Endothelial cell of umbilical vein (primary cell): ENCODE measurements around the gene LAMC1.

Experiments used
- CTCF ChIP-seq, 2 donors: IDR thresholded peaks; 1 replicate in 1 of 2; 2 replicates in 1 of 2; pipeline ENCODE4 v1.5.1; 2011; ENCODE audit warnings: low read length in 2 of 2, mild to moderate bottlenecking in 2 of 2, moderate library complexity in 2 of 2, control low read depth in 1 of 2, inconsistent platforms in 1 of 2, low read depth in 1 of 2; ENCODE audit not compliant: insufficient read depth in 1 of 2; ENCODE audit errors: extremely low read depth in 1 of 2
- EZH2 ChIP-seq: IDR thresholded peaks from 2 replicates; pipeline ENCODE4 v1.6.1; 2012; ENCODE audit warnings: borderline replicate concordance, low read depth, mild to moderate bottlenecking, moderate library complexity, low read length, inconsistent platforms; ENCODE audit not compliant: severe bottlenecking
- FOS ChIP-seq: IDR thresholded peaks from 2 replicates; pipeline ENCODE4 v1.6.1; 2011; ENCODE audit warnings: mild to moderate bottlenecking, low read length, moderate library complexity, borderline replicate concordance; ENCODE audit not compliant: insufficient read depth
- GATA2 ChIP-seq: IDR thresholded peaks from 2 replicates; pipeline ENCODE4 v1.7.0; 2011; ENCODE audit warnings: low read depth, mild to moderate bottlenecking, moderate library complexity, mixed read lengths, low read length; ENCODE audit not compliant: insufficient read length, insufficient read depth
- MAX ChIP-seq: IDR thresholded peaks from 2 replicates; pipeline ENCODE4 v1.6.1; 2011; ENCODE audit not compliant: insufficient read depth, insufficient read length
- MYC ChIP-seq: IDR thresholded peaks from one replicate; pipeline ENCODE4 v1.6.1; 2011; ENCODE audit warnings: mild to moderate bottlenecking, low read depth, low read length
- POLR2A ChIP-seq: IDR thresholded peaks from 2 replicates; pipeline ENCODE4 v1.6.1; 2012; ENCODE audit warnings: low read depth, mild to moderate bottlenecking, control low read depth, low read length
- POLR2AphosphoS5 ChIP-seq: IDR thresholded peaks from 2 replicates; pipeline ENCODE4 v1.6.1; 2012; ENCODE audit warnings: low read depth, mild to moderate bottlenecking, control low read depth, low read length, moderate library complexity; ENCODE audit not compliant: insufficient read depth

GRCh38 chr1:183000167-183000962 lies 22.9 kb upstream of the LAMC1 start:
- TF ChIP-seq CTCF (IDR thresholded peaks at IDR 0.05; ENCODE audit: extremely low read depth in 1 of 2, insufficient read depth in 1 of 2, low read depth in 1 of 2, low read length in 2 of 2), result no peak
- TF ChIP-seq POLR2AphosphoS5, result no peak
- no peak for TF ChIP-seq GATA2
- no peak for TF ChIP-seq POLR2A
- no peak for TF ChIP-seq EZH2
- TF ChIP-seq MYC, result no peak
- TF ChIP-seq FOS, result no peak
- no peak for TF ChIP-seq MAX
